Suprapubic skin (tissue), 2 donors: ENCODE measurements around the gene CHSY1.

Source experiments
- EP300 ChIP-seq: sonication (generic); formaldehyde crosslinking; IDR thresholded peaks from one replicate; pipeline ENCODE4 v1.6.1; 2017; ENCODE audit warnings: antibody characterized with exemption
- POLR2A ChIP-seq, 2 donors: fragments of 450-650 bp; IDR thresholded peaks; one replicate each; pipeline ENCODE4 v1.6.1; 2017; ENCODE audit warnings: antibody characterized with exemption in 2 of 2, mild to moderate bottlenecking in 2 of 2, moderate library complexity in 2 of 2

GRCh38 chr15:101250873-101251829 lies 697 bp downstream of the CHSY1 start:
- no peak for TF ChIP-seq POLR2A (IDR thresholded peaks at IDR 0.05)
- TF ChIP-seq EP300 = no peak
